ENCODE measurements around the gene DUSP22. TPM values are rescaled to one million over a fixed set of nuclear protein-coding genes. Genes with fewer than 3 reads are reported as not detected.

DUSP22 gene
- total and polyA plus RNA-seq, 2 of the 8 experiments (the other 6 are each of a cell fraction or from before 2014, with no cell fraction given), result 15.5 to 32.4 TPM

- no peak for TF ChIP-seq CHD7 (IDR thresholded peaks at IDR 0.05; ENCODE audit: insufficient replicate concordance, low read length)
- TF ChIP-seq JUND (IDR thresholded peaks at IDR 0.05; ENCODE audit: low read length), result no peak
- TF ChIP-seq CREB1 (IDR thresholded peaks at IDR 0.05), result no peak
- no peak for TF ChIP-seq EGR1 (IDR thresholded peaks at IDR 0.05; ENCODE audit: borderline replicate concordance, low read depth, low read length)
- no peak for TF ChIP-seq CEBPB (IDR thresholded peaks at IDR 0.05; ENCODE audit: low read depth, low read length)
- no peak for TF ChIP-seq MAX (IDR thresholded peaks at IDR 0.05)
- TF ChIP-seq RFX5 (IDR thresholded peaks at IDR 0.05; ENCODE audit: borderline replicate concordance, low read depth, low read length), result no peak
Measured at GRCh38 chr6:400815-401214, 108.5 kb downstream of the DUSP22 start (continued).
